ENCODE measurements around the gene TINAGL1. TPM values are rescaled to one million over a fixed set of nuclear protein-coding genes. Genes with fewer than 3 reads are reported as not detected.

TINAGL1 gene
- total and polyA plus RNA-seq, 4 donors = 64.1 to 90.9 (median 84.2) TPM

DNA sequence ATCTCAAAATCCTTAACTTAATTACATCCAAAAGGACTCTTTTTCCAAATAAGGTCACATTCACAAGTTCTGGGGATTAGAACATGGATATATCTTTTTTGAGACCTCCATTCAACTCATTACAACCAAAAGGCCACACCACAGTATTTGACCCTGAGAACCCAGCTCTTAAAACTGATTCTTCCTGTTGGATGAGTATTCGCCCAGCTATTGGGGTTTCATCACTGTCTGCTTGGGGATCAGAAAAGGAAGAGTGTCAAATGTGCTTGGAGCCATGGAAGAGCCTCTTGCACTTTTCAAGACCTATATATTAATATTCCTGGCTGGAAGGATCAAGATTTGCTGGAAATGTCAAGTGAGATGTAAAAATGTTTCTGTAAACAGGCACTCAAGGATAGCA is 5.4 kb upstream of the TINAGL1 start:
- no peaks in the 10 kb centered on the region for H3K9me3 ChIP-seq (ENCODE audit: control insufficient read depth in 4 of 4, insufficient read depth in 3 of 4, low read length in 3 of 4)
- TF ChIP-seq, protein P1, sequence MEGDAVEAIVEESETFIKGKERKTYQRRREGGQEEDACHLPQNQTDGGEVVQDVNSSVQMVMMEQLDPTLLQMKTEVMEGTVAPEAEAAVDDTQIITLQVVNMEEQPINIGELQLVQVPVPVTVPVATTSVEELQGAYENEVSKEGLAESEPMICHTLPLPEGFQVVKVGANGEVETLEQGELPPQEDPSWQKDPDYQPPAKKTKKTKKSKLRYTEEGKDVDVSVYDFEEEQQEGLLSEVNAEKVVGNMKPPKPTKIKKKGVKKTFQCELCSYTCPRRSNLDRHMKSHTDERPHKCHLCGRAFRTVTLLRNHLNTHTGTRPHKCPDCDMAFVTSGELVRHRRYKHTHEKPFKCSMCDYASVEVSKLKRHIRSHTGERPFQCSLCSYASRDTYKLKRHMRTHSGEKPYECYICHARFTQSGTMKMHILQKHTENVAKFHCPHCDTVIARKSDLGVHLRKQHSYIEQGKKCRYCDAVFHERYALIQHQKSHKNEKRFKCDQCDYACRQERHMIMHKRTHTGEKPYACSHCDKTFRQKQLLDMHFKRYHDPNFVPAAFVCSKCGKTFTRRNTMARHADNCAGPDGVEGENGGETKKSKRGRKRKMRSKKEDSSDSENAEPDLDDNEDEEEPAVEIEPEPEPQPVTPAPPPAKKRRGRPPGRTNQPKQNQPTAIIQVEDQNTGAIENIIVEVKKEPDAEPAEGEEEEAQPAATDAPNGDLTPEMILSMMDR (IDR thresholded peaks at IDR 0.05; ENCODE audit: control extremely low read depth, extremely low read depth) = no peak
- H3K4me3 ChIP-seq = no peak overlapping the region
- ATAC-seq (ENCODE audit: insufficient read depth, low FRiP score) (no peak), DNase-seq (no peak)
- H3K9ac ChIP-seq (ENCODE audit: insufficient read depth in 1 of 2, low read length in 2 of 2) = no peak overlapping the region
- H3K27ac ChIP-seq (ENCODE audit: low read depth in 1 of 2, low read length in 1 of 2) = no peak overlapping the region
- H3K4me1 ChIP-seq (ENCODE audit: control insufficient read depth in 5 of 5, insufficient read depth in 5 of 5, low read length in 5 of 5) = peaks cover 3 to 26% (median 7%) of the 10 kb centered on the region in 5 donors
- WGBS, 2 donors = 59 to 63% methylated on average over 1 of the region's 1 CpG
- H3K36me3 ChIP-seq (ENCODE audit: control insufficient read depth in 4 of 4, insufficient read depth in 4 of 4, low read length in 4 of 4) = no peaks in the 10 kb centered on the region
- H3K27me3 ChIP-seq (ENCODE audit: control insufficient read depth in 3 of 3, insufficient read depth in 3 of 3, low read length in 2 of 3) = no peaks in the 10 kb centered on the region

DNA sequence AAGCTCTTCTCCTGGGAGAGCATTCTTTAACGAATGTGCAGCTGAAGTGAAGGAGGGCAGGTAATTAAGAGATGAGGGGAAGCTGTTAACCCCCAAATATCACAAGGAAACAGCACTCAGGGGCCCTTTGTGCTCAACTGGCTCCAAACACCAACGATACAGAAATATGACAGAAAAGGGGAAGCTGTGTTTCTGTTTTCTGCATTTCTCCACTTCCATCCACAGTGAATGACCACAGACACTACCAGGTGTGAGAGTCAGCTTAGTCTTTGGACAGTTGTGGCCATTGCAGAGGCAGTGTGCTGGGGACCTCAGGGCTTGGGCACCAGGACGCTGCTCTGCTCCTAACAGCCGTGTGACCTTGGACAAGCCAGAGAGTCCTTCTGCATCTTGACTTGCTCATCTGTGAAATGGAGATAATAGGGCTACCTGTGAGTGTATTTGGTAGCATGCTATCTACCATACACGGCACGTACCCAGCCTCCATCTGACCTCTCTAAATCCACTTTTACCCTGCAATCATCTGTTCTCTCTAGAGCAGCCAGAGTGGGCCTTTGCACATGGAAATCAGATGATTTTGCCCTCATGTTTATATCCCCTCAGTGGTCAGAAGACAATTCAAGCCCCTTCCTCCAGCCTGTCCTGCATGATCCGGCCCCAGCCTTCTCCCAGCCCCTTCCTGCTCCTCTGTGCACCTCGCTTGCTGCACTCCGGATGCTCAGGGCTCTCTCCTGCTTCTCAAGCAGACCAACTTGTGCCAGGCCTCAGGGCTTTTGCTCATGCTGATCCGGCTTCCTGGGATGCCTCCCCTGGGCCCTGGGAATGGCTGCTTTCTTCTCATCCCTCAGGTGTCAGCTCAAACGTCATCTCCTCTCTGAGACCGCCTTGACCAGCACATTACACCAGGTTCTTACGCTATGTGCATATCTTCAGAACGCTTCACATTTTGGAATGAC is 4.7 kb upstream of the TINAGL1 start:
- WGBS, 2 donors = 76 to 78% methylated on average over 14 of the region's 14 CpGs
- H3K9ac ChIP-seq (ENCODE audit: insufficient read depth in 1 of 2, low read length in 2 of 2) = no peak overlapping the region
- no peak overlapping the region for H3K4me3 ChIP-seq
- H3K9me3 ChIP-seq (ENCODE audit: control insufficient read depth in 4 of 4, insufficient read depth in 3 of 4, low read length in 3 of 4) = no peaks in the 10 kb centered on the region
- H3K27me3 ChIP-seq (ENCODE audit: control insufficient read depth in 3 of 3, insufficient read depth in 3 of 3, low read length in 2 of 3) = no peaks in the 10 kb centered on the region
- no peak overlapping the region for H3K27ac ChIP-seq (ENCODE audit: low read depth in 1 of 2, low read length in 1 of 2)
- TF ChIP-seq, protein P1 (IDR thresholded peaks at IDR 0.05; ENCODE audit: control extremely low read depth, extremely low read depth) = no peak
- ATAC-seq (ENCODE audit: insufficient read depth, low FRiP score) (no peak), DNase-seq (no peak)
- no peaks in the 10 kb centered on the region for H3K36me3 ChIP-seq (ENCODE audit: control insufficient read depth in 4 of 4, insufficient read depth in 4 of 4, low read length in 4 of 4)
- H3K4me1 ChIP-seq (ENCODE audit: control insufficient read depth in 5 of 5, insufficient read depth in 5 of 5, low read length in 5 of 5) = peaks cover 3 to 33% (median 12%) of the 10 kb centered on the region in 5 donors

DNA sequence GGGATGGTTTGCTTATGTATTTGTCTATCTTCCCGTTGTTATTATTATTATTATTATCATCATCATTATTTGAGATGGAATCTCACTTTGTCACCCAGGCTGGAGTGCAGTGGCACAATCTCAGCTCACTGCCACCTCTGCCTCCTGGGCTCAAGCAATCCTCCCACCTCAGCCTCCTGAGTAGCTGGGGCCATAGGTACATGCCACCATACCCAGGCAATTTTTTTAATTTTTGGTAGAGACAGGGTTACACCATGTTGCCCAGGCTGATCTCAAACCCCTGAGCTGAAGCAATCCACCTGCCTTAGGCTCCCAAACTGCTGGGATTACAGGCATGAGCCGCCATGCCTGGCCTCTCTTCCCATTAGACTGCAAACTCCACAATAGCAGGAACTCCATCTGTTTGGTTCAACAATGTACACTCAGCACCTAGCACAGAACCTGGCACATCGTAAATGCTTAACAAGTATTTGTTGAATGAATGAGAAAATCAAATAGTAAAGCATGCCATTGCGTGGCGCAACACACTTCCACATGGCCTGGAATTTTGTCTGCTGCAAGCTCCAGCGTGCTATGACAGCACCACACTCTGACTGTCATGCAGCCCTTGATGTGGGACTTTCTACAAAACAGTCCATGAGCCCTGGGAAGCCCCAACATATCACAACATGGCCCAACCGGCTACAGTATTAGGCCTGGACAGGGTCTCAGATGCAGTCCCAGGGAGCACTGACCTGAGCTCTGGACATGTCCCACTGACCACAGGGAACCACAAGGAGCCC is 3.8 kb upstream of the TINAGL1 start:
- no peak for ATAC-seq (ENCODE audit: insufficient read depth, low FRiP score)
- peaks cover 3 to 37% (median 13%) of the 10 kb centered on the region in 5 donors for H3K4me1 ChIP-seq (ENCODE audit: control insufficient read depth in 5 of 5, insufficient read depth in 5 of 5, low read length in 5 of 5)
- no peak for DNase-seq

More for the DNA sequence above, 3.8 kb upstream of the TINAGL1 start:
- no peak overlapping the region for H3K4me3 ChIP-seq
- H3K9ac ChIP-seq (ENCODE audit: insufficient read depth in 1 of 2, low read length in 2 of 2) = no peak overlapping the region
- peak overlapping the region; percentile 69 to 78 for H3K27ac ChIP-seq (ENCODE audit: low read depth in 1 of 2, low read length in 1 of 2)
- TF ChIP-seq, protein P1 (IDR thresholded peaks at IDR 0.05; ENCODE audit: control extremely low read depth, extremely low read depth) = no peak
- H3K36me3 ChIP-seq (ENCODE audit: control insufficient read depth in 4 of 4, insufficient read depth in 4 of 4, low read length in 4 of 4) = no peaks in the 10 kb centered on the region
- 63 to 77% methylated on average over 7 of the region's 7 CpGs for WGBS, 2 donors
- H3K27me3 ChIP-seq (ENCODE audit: control insufficient read depth in 3 of 3, insufficient read depth in 3 of 3, low read length in 2 of 3) = no peaks in the 10 kb centered on the region
- H3K9me3 ChIP-seq (ENCODE audit: control insufficient read depth in 4 of 4, insufficient read depth in 3 of 4, low read length in 3 of 4) = no peaks in the 10 kb centered on the region

Data from lung (tissue), 12 donors.